Ishikawa (cell line): ENCODE results near the gene KCTD14.

ENCODE experiments used
- CEBPB ChIP-seq: IDR thresholded peaks from 2 replicates; pipeline ENCODE4 v1.6.1; 2012
- RAD21 ChIP-seq: IDR thresholded peaks from 2 replicates; pipeline ENCODE4 v1.6.1; 2012; ENCODE audit warnings: low read depth
- TAF1 ChIP-seq: IDR thresholded peaks from 2 replicates; pipeline ENCODE4 v1.6.1; 2012; ENCODE audit warnings: low read depth, mild to moderate bottlenecking
- YY1 ChIP-seq: IDR thresholded peaks from 2 replicates; pipeline ENCODE4 v1.6.1; 2012; ENCODE audit warnings: low read depth
- TF ChIP-seq, protein P1 (sequence below): IDR thresholded peaks from 2 replicates; pipeline ENCODE4 v1.6.1; 2012

DNA sequence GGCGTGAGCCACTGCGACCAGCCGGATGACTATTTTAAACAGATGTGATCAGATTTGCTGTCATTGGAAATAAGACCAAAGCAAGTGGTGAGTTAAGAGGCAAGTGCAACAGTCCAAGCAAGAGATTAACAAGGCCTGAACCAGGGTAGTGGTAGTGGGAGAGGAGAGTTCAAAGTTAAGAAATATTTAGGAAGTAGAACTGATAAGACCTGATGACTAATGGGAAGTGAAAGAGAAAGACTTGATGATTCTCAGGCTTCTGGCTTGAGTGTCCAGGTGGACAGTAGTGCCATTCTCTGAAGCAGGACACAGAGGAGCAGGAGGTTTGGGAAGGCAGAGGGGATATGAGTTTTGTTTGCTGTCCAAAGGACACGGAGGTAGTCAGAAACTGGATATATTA, 49.4 kb upstream of the KCTD14 start:
- TF ChIP-seq TAF1 (no peak), YY1 (no peak), CEBPB (no peak), RAD21 (no peak)
- TF ChIP-seq, protein P1, sequence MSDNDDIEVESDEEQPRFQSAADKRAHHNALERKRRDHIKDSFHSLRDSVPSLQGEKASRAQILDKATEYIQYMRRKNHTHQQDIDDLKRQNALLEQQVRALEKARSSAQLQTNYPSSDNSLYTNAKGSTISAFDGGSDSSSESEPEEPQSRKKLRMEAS, result no peak
